Activated naive CD8-positive, alpha-beta T cell treated with anti-CD3 and anti-CD28 coated beads, Interleukin-2, amount 50 U/mL, for 16 hours (primary cell): ENCODE measurements around the gene ZGRF1.
"Not testable (repeated sequence)": the region's sequence is repeated elsewhere in the genome, so short reads cannot be mapped to it uniquely, and the experiment has no call there.

Experiments
- DNase-seq: peaks from one replicate; pipeline ENCODE4 v3.0.0-alpha.2; 2020; ENCODE audit warnings: low read depth, low spot score

ZGRF1 gene

GRCh38 chr4:112557676-112558411 lies 78.9 kb downstream of the ZGRF1 start:
- no peak for DNase-seq

DNA sequence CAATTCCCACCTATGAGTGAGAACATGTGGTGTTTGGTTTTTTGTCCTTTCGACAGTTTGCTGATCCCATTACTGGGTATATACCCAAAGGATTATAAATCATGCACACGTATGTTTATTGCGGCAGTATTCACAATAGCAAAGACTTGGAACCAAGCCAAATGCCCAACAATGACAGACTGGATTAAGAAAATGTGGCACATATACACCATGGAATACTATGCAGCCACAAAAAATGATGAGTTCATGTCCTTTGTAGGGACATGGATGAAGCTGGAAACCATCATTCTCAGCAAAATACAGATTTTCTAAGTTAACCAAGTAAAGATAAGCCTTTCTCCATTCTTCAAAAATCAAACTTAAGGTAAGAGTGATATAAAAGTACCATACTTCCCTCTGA lies 82.4 kb downstream of the ZGRF1 start:
- not testable (repeated sequence) for DNase-seq

- no peak for DNase-seq
These were observed 84.0 kb downstream of the ZGRF1 start for GRCh38 chr4:112552668-112553067.

DNA sequence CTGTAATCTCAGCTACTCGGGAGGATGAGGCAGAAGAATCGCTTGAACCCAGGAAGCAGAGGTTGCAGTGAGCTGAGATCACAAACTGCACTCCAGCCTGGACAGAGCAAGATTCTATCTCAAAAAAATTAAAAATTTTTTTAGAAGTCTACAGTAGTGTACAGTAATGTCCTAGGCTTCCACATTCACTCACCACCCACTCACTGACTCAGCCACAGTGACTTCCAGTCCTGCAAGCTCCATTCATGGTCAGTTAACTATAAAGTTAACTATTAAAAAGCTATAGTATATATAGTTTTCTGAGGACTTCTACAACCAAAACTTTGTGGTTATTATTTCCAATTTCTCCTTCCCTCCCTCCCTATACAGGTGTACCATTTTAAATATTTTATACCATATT lies 86.0 kb downstream of the ZGRF1 start:
- DNase-seq, result no peak

GRCh38 chr4:112546476-112546875 lies 90.2 kb downstream of the ZGRF1 start:
- DNase-seq, result no peak

GRCh38 chr4:112545346-112545745 lies 91.4 kb downstream of the ZGRF1 start:
- DNase-seq, result no peak

GRCh38 chr4:112540695-112541094 lies 96.0 kb downstream of the ZGRF1 start:
- no peak for DNase-seq

- no peak for DNase-seq
These were observed 100.6 kb downstream of the ZGRF1 start for GRCh38 chr4:112536123-112536522.

GRCh38 chr4:112532267-112532666 lies 104.4 kb downstream of the ZGRF1 start:
- no peak for DNase-seq

DNA sequence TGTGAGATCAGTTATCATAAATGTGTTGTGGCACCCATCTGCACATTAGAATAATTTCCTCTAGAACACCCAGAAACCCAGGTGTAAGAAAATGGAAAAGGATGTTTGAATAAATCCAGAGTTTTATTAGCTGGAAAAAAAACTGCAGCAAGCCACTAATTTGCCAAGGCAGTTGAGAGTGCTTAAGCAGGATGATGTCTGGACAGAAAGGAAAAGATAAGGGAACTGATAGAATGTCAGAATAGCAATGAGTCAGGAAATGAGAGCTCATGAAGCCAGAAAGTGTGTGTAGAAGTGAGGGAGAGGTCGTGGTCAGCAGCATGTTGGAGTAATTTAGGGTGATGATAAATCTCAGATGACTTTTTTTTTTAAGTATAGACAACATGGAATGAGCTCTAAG lies 105.6 kb downstream of the ZGRF1 start:
- no peak for DNase-seq

GRCh38 chr4:112526061-112526460 lies 110.6 kb downstream of the ZGRF1 start:
- DNase-seq, result no peak

DNA sequence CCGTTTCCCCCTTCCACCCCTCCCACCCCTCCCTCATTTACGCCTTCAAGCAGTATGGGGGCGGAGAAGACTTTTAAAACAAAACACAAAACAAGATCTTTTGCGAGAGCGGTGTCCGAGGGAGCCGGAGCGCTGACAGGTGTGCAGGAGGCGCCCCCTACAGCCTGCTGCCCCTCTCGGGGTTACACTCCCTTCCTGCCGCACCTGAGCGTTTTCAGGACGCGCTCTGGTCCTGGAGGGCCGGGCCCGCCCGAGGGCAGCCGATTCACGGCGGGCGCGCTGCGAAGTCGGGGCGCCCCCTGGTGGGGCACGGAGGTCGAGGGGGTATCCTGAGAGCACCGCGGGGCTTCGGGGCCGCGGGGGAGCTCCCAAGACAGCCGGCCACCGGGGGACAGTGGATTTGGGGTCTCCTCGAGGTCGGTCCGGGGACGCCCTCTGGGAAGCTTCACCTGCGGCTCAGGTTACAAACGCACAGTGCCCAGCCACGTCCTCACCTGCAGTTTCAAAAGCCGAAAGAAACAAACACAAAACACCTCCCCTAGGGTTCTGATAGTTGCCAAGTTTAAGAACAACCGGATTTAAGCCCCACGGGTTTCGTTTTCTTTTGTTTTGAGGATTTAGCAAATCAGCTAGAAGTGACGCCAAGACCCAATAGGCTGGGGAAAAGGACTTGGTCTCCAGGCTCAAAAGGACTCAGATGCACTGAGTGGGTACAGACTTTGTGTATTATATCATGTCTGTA lies 112.8 kb downstream of the ZGRF1 start:
- DNase-seq, result peak; percentile 47

DNA sequence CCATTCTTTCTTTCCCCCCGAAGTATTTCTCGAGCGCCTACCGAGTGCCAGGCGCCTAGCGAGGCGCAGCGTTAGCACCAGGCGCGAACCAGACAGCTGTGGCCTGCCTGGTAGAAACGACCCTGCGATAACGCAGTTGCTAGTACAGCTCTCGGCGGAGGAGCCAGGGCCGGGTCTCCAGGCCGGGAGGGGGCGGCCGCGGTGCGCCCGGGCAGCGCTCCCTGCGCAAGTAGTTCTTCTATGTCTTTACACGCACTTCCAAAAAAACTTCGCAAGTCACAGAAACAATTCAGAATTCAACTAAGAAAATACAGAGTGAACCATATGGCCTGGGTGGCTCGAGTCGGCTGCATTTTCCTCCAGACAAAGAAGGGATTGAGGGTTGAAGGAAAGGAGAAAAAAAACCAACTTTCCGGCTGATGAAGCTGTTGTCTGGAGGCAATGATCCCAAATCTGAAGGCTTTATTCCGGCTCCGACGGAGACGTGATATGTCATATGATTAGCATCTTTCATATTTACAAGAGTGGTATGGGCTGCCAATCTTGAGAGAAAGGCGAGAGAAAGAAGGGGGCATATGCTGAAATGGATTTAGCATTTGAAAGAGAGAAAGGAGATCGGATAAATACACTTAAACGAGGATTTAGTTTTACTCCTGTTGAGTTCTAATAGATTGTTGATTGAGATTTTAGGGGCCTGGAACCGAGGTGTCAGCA lies 113.5 kb downstream of the ZGRF1 start:
- no peak for DNase-seq

GRCh38 chr4:112522431-112522830 lies 114.3 kb downstream of the ZGRF1 start:
- not testable (repeated sequence) for DNase-seq

GRCh38 chr4:112521123-112522023 lies 115.3 kb downstream of the ZGRF1 start:
- DNase-seq, result no peak

- DNase-seq, result no peak
These were observed 116.0 kb downstream of the ZGRF1 start for GRCh38 chr4:112520598-112521122.

DNA sequence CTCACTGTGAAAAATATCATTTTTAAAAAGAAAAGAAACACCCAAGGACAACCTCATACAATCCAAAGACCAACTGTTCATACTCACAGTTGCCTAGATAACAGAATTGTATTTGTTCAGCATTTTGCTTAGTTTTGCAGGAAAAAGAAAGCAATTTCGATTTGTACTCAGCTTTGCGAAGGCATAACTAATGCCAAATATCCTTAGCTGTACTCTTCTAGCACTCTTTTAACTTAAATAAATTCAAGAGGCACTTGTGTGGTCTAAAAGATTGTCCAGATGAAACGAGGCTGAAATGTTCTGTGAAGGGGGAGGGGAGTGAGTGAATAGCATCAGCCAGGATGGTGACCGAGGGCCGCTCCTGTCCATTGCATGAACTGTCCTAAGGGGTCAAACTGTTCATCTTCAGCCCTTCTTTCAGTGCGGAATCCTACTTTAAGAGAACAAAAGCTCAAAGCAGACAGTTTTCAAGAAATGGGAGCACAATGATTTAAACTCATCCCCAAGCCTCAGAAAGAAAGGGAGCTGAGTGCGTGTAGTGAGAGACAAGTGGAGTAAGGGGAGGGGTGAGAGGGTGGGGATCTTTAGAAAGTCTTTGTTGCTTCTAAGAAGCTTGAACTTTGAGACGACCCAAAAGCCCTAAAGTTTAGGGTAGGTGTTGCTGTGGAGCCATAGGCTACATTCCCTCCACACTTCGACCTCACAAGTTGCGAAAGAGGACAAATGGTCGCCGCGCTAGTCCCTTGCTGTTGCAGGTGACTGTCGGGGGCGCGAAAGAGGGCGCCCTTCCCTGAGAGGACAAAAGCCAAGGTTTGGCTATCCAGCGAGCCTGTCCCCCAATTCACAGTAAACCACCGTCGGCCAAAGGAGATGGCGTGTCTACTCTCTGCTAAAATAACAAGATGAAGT lies 116.8 kb downstream of the ZGRF1 start:
- DNase-seq, result no peak

DNA sequence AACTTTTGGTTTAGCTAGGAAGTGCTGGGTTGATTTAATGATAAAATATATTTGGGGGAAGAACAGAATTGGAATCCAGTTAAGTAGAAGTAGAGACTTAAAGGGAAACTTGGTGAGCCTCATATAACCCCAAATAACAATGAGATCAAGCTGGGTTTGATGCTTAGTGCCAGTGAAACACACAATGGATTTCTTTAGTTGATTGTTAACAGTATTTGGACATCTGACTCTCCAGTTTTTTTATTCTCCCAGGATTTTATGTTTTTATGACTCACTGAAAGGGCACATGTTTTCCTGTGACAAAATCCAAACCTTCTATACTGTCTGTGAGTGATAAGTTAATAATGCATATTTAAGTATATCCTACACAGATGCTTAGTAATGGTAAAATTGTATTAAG lies 118.0 kb downstream of the ZGRF1 start:
- DNase-seq, result no peak

- no peak for DNase-seq
These were observed 118.8 kb downstream of the ZGRF1 start for GRCh38 chr4:112517911-112518310.

DNA sequence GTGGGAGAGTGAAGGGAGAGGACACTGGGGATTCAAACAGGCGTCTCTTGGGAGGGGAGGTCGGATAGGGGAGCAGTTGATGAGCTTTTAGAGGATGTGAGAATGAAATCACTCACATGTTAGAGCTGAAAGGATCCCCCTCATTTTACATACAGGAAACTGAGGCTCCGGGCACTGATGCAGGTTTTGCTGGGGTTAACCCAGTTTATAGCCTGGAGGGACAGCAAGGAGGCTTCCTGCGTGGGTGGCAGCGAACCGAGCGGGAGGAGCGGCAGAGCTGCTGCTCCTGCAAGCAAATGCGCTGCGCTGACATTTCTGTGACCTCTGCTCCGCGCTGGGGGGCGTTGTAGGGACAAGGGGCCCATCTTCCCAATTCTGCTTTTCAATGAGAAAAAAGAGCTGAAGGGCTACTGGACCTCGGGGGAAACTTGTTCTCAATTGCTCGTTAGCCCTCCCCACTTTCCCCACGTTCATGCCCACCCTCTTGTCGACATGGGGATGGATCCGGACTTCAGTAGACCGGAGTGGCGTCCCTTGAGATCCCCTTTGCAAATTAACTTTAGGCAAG lies 119.6 kb downstream of the ZGRF1 start:
- no peak for DNase-seq
